SIG-M5 treated with dmso at 0.1 percent for 504 hours (cell line): ENCODE measurements around the gene TMEM150A.
A peak's percentile ranks its signal among the peaks of the same experiment; 100 is the strongest.
"Not testable (repeated sequence)": the region's sequence is repeated elsewhere in the genome, so short reads cannot be mapped to it uniquely, and the experiment has no call there.

Source experiments
- DNase-seq: peaks from one replicate; lab custom pipeline; 2025; ENCODE audit not compliant: unreplicated experiment; lab: John Stamatoyannopoulos, UW

Gene TMEM150A

DNA sequence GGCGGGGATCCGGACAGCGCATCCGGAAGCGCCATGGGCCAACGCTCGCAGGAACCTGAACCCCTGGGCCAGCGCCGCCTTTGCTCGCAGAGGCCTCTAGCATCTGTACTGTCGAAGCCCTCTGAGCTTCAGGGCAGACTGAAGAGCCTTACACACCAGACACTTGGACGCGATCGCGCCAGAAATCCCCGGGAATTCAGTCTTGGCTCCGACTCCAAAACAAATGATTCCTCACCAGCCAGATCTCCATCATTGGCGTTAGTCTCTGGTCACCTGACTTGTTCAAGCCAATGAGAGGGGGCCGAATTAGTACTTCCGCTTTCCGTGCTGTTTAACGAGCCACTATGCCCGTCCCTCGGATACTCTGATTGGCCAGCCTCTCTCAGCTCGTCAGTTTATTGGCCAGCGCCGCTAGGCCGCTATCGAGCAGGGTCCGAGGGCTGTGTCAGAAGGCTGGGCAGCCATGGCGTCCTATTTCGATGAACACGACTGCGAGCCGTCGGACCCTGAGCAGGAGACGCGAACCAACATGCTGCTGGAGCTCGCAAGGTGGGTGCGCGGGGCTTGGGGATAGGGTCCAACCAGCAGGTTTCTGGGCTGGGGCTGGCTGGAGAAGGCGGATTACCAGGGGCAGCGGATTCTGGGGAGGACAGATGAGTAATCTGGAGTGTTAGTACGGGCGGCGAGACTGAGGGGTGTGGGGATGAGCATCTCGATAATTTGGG lies 7.0 kb downstream of the TMEM150A start, which contains the start of gene RNF181:
Gene RNF181, plus strand, starts transcription at position 445 of the 725 bp plus-strand sequence. Its CDS starts 19 bp downstream, at position 464.
- DNase-seq: peak; percentile 100

- no peak for DNase-seq
Observed at GRCh38 chr2:85594715-85595300, 7.7 kb downstream of the TMEM150A start.

DNA sequence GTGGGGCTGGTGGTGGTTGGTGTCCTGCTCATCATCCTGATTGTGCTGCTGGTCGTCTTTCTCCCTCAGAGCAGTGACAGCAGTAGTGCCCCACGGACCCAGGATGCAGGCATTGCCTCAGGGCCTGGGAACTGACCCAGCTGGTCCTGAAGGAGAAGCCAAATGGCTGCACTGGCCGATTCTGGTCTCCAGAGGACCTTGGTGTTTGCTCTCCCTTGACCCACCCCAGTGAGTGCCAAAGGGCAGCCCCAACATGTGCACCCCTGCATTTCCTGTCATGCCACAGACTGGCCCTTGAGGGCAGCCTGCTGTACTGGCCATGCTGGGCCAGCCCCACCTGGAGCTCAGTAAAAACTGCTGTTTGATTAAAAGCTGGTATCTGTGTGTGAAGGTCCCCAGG lies 9.5 kb downstream of the TMEM150A start:
- no peak for DNase-seq

- not testable (repeated sequence) for DNase-seq
Observed at GRCh38 chr2:85592299-85592698, 10.2 kb downstream of the TMEM150A start.

- DNase-seq: no peak
Observed at GRCh38 chr2:85591563-85591962, 10.9 kb downstream of the TMEM150A start.

GRCh38 chr2:85590950-85591349 lies 11.5 kb downstream of the TMEM150A start:
- no peak for DNase-seq

GRCh38 chr2:85589982-85590791 lies 12.3 kb downstream of the TMEM150A start:
- peak; percentile 56 for DNase-seq

- no peak for DNase-seq
Observed at GRCh38 chr2:85589181-85589580, 13.3 kb downstream of the TMEM150A start.

- no peak for DNase-seq
Observed at GRCh38 chr2:85588645-85589044, 13.9 kb downstream of the TMEM150A start.

DNA sequence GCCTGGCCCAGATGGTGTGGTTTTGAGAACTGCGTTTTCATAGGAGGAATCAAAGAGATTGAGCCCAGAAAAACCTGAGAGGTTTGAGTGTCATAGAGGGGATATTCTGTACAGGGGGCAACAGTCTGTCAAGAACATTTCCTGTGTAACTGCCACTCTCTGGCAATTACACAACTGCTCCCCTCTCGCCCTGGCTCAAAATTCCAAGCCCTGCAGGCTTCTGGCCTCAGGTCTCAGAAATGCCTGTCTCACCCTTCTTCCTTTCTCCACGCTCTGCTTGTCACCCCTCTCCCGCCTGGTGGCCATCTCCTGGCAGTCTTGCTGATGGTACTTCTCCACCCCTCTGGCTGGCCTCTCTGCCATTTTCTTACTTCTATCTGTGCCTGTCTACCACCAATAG lies 14.3 kb downstream of the TMEM150A start:
- peak; percentile 39 for DNase-seq

DNA sequence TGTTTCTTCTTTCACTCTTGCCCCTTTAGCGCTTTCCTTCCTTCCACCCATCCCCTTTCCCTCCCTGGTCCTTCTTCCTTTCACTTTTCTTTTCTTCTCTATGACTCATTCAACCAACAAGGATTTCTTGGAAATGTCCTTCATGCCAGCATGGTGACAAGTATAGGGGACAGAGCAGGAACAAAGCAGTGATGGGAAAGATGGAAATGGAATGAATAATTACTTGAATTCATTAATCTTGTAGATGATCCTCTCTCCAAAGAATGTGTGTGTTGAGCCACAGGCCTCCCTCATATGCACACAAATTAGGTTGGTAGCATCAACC lies 16.8 kb downstream of the TMEM150A start:
- peak; percentile 37 for DNase-seq

DNA sequence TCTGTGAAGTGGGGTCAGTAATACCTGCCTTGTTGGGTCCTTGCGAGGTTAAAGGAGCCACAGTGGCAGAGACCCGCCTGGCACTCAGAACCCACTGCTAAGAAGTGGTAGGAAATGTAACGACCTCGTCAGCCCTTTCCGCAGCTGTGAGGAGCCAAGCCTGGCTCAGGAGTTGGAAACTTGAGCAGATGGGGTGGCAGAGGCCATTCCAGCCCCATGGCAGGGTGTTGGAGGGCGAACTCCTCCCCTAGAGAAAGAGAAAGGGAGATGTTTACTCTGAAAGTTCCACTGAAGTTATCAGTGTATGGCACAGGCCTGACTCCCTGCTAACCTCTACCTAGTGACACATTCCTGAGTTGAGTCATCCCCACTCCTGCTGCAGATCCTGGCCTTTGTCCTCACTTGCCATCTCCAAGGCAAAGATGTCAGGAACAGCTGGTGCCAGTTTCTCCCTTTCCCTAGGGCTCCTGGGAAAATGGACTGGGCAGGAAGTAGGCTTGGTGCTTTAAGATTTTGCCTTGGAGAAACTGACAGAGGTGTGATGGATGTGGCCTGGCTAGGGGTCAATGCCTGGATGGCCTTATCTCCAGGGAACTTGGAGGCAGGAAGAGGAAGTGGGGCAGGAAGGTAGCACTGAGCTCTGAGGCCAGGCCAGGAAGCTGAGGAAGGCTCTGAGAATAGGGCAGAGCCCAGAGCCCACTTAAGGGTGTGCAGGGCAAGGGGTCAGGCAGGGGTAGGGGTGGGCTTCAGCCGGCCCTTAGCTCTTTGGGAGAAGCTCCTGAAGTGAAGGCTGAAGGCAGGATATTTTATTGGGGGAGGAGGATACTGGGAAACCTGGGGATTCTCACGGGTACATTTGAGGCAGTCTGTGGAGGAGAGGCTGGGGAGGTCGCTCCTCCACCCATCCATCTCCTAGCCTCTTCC lies 17.4 kb downstream of the TMEM150A start:
- DNase-seq: peak; percentile 36

GRCh38 chr2:85584354-85584856 lies 18.1 kb downstream of the TMEM150A start, which contains the start of gene VAMP5:
Gene VAMP5, plus strand, starts transcription at chr2:85584431. Its CDS starts 60 bp downstream, at chr2:85584491.
- no peak for DNase-seq

GRCh38 chr2:85583667-85584353 lies 18.7 kb downstream of the TMEM150A start:
- no peak for DNase-seq

DNA sequence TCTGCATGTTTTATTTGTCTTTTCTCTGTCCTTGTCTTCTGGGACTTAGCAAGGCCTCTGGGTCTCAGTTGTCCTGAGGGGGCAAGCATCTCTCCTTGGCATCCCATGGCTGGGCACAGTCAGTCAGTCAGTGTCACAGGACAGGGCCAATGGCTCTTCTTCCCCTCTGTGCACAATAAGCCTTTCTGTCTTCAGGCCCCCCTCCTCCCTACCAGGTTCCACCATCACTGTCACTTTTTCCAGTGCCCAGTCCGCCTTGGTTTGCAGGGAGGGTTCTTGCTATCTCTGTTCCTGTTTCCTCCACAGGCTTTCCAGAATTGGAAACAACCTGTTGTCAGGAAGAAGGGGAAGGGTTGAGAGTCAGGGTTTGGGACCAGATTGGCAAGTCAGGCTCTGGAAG lies 20.0 kb downstream of the TMEM150A start:
- DNase-seq: no peak

- no peak for DNase-seq
Observed at GRCh38 chr2:85580206-85580605, 22.3 kb downstream of the TMEM150A start.

GRCh38 chr2:85579266-85579935 lies 23.1 kb downstream of the TMEM150A start:
- peak; percentile 93 for DNase-seq

GRCh38 chr2:85578243-85579180 lies 24.0 kb downstream of the TMEM150A start:
- peak; percentile 91 for DNase-seq
